ENCODE measurements around the gene FBXO2.

The FBXO2 gene
- 3.1 to 7.6 reads per million in 2 donors for total RNA-seq

- DNase-seq, result peak; percentile 68
Observed at GRCh38 chr1:11654137-11654938, at the start of gene FBXO2, which contains the start of gene FBXO44. Gene FBXO2, minus strand, starts transcription at chr1:11654429. Its CDS starts 89 bp downstream, at chr1:11654340. Gene FBXO44, plus strand, starts transcription at chr1:11654877. Its CDS starts 959 bp downstream, at chr1:11655836.

- no peak for DNase-seq
Observed at GRCh38 chr1:11703357-11704193, 49.3 kb upstream of the FBXO2 start.

GRCh38 chr1:11701981-11702803, 48.0 kb upstream of the FBXO2 start:
- no peak for DNase-seq

- no peak for DNase-seq
Observed at GRCh38 chr1:11701551-11701961, 47.3 kb upstream of the FBXO2 start.

GRCh38 chr1:11700601-11701467, 46.6 kb upstream of the FBXO2 start:
- no peak for DNase-seq

GRCh38 chr1:11697893-11698210, 43.6 kb upstream of the FBXO2 start:
- DNase-seq, result no peak

- DNase-seq, result no peak
Observed at GRCh38 chr1:11697188-11697892, 43.1 kb upstream of the FBXO2 start.

GRCh38 chr1:11695861-11696260, 41.6 kb upstream of the FBXO2 start:
- no peak for DNase-seq

- DNase-seq, result no peak
Observed at GRCh38 chr1:11693917-11694316, 39.7 kb upstream of the FBXO2 start.

- no peak for DNase-seq
Observed at GRCh38 chr1:11693024-11693590, 38.9 kb upstream of the FBXO2 start.

GRCh38 chr1:11691928-11692711, 37.9 kb upstream of the FBXO2 start:
- no peak for DNase-seq

- DNase-seq, result no peak
Observed at GRCh38 chr1:11691302-11691914, 37.2 kb upstream of the FBXO2 start, which contains the start of gene DRAXIN. Gene DRAXIN, plus strand, starts transcription at chr1:11691710. Its CDS starts 14,549 bp downstream, at chr1:11706259.

GRCh38 chr1:11690397-11691301, 36.4 kb upstream of the FBXO2 start:
- no peak for DNase-seq

GRCh38 chr1:11688506-11688905, 34.3 kb upstream of the FBXO2 start:
- no peak for DNase-seq

- no peak for DNase-seq
Observed at GRCh38 chr1:11685210-11685752, 31.1 kb upstream of the FBXO2 start.

- DNase-seq, result no peak
Observed at GRCh38 chr1:11684070-11684469, 29.8 kb upstream of the FBXO2 start.

GRCh38 chr1:11682799-11683198, 28.6 kb upstream of the FBXO2 start:
- DNase-seq, result no peak

GRCh38 chr1:11682287-11682771, 28.1 kb upstream of the FBXO2 start:
- DNase-seq, result no peak
